NCI-H460 (cell line): Measurements from ENCODE around the gene IGFN1. TPM values are rescaled to one million over a fixed set of nuclear protein-coding genes. Genes with fewer than 3 reads are reported as not detected.

Source experiments
- DNase-seq: peaks from one replicate; pipeline ENCODE4 v3.0.0-alpha.2; 2016; ENCODE audit warnings: low read depth; ENCODE audit errors: extremely low read depth
- total RNA-seq: library from RNA; depleted of rRNA; stranded (reverse); fragments of >200 nt; shearing (Covaris generic); gene quantifications from 2 replicates; pipeline ENCODE4 v1.2.3, GENCODE V29; 2014

The IGFN1 gene
- total RNA-seq, 1 experiment from 2014 or later, result 2.2 TPM

DNA sequence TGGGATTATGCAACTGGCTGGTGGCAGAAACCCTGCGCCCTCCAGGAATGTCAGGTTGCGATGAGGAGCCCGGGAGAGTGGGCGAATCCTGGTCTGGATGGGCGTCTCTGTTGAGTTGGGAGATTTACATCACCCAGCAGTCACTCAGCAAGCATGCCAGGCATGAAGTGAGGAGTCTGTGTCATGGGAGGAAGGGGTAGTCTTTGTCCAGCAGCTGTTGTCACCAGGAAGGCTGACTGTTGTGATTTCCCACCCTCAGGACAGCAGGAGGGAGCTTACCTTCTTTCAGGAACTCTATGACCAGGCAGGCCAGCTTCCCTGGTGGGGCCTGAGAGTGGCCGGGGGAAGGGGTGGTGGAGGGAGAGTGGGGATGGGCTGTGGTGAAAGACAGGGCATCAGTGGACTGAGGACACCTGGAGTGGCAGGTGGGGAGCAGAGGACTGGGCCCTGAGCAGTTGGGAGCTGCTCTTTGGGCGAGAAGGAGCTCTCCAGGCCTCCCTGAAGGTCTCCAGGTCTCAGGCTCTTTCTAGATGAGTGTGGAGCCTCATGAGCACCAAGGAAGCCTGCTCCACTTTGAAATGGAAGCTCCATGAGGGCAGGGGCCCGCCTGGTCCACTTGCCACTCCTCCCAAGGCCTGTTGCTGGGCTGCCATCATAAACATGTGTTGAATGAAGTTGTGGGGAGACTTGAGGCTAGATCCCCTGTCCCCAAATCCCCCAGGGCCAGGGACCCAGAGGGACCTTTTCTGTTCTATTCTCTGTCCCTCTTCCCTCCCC is 71.3 kb downstream of the IGFN1 start:
- no peak for DNase-seq

- no peak for DNase-seq
Observed at GRCh38 chr1:201262963-201263608, 72.5 kb downstream of the IGFN1 start.

DNA sequence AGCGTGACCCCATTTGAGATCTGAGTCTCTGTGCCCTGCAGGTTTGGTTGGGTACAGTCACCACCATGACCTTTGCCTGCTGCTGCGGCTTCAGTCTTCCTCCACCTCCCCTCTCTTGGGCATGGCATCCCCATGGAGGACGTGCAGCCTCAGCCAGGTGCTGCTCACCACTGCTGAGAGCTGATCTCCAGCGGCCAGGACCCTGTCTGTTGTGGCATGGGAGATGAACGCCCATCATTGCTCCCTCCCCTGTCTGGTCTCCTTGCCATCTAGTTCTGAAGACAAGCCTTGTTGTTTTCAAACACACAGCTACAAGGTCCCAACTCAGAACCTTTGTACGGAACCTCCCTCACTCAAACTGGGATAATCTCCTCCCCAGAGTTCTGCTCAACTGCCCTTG is 73.4 kb downstream of the IGFN1 start:
- DNase-seq, result no peak

DNA sequence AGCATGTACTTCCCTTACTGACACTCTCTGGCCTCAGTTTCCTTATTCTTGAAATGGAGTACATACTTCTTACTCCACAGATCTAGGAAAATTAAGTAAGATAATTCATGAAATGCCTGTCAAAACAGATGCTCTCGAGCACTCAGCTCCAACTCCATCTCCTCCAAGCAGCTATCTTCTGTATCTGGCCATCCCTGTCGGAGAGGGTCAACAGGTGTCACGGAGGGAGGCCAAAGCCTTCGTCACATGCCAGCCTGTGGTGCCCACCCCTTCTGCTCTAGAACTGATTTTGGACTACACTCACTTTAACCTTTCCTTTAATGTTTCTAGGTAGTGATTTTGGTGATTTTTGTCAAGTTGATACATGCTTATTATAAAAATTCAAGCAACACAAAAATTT is 73.9 kb downstream of the IGFN1 start:
- no peak for DNase-seq

DNA sequence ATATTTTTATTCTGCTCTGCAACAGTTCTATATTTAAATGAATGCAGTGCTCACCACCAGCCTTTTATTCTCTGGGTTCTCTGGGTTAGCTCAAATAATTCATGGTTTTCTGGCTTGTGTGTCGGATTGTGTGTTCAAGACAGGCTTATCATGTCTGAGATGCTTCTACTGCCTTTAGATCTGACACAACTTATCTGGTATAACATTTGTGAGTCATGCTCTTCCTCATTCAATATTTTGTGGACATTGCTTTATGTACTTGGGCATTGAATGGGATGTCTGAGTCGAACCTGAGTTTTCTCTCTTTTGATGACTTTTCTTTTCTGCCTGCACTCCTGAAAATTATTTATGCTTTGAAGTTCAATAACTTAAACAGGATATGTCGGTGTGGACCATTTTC is 75.1 kb downstream of the IGFN1 start:
- DNase-seq, result no peak

DNA sequence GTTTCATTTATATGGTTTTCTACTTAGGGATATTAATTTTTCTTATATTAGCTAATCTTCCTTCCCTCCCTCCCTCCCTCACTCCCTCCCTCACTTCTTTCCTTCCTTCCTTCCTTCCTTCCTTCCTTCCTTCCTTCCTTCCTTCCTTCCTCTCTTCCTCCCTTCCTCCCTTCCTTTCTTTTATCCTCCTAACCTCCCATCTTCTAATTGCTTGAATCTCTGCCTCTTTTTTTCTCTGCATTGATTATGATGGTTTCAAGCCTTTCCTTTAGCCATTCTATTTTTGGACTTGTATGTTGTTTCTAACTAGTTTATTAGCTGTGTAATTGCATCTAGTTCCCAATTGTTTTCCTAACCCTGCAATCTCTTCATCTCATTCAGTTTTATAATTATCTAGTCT is 75.7 kb downstream of the IGFN1 start:
- DNase-seq, result no peak

- DNase-seq, result peak; percentile 90
Observed at GRCh38 chr1:201266774-201267173, 76.2 kb downstream of the IGFN1 start.

DNA sequence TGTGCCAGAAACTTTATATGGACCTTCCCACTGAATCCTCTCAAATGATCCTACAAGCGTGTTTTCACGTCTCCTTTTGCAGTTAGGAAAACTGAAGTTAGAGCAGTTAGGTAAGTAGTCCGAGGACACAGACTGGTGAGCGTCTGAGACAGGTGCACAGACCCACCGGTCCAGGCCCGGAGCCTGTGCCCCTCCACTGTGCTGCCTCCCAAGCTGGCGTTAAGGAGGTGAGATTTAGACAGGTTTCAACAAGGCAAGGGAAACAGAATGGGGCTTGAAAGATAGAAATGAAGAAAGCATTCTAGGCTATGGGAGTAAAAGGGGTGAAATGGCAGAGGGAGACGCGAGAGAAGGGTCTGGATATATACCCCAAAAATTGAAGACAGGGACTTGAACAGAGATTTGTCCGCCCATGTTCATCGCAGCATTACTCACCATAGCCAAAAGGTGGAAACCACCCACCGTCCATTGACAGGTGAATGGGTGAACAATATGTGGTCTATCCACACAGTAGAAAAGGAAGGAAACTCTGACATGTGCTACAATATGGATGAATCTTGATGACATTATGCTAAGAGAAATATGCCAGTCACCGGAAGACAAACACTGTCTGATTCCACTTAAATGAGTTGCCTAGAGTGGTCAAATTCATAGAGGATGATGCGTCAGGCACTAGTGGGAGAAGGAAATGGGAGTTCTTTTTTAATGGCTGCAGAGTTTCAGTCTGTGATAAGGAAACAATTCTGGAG is 77.0 kb downstream of the IGFN1 start:
- DNase-seq, result no peak

GRCh38 chr1:201268604-201269151 is 78.1 kb downstream of the IGFN1 start:
- no peak for DNase-seq

- DNase-seq, result no peak
Observed at GRCh38 chr1:201269281-201269680, 78.7 kb downstream of the IGFN1 start.

DNA sequence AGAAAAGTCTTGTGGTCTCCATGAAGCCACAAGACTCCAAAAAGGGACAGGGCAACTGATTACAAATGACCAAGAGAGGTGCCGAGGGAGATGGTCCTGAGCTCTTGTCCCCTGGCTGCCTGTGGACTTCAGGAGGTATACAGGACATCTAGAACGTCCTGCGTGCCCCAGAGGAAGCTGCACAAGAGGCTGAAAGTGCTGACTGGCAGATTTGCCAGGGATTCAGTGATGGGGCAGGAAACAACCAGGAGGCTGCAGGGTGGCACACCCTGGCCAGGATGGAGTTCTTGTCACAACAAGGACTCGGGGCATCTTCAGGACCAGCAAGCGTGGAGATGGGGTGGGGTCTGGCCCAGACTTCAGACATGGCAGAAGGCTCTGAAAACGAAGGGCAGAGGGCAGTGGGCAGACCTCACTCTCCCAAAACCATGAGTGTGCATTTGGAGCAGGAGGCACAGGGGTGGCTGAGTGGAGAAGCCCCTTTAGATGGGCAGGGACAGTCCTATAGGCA is 79.3 kb downstream of the IGFN1 start:
- no peak for DNase-seq

GRCh38 chr1:201270616-201271390 is 80.2 kb downstream of the IGFN1 start:
- DNase-seq, result no peak

GRCh38 chr1:201272799-201273198 is 82.2 kb downstream of the IGFN1 start:
- DNase-seq, result no peak

- no peak for DNase-seq
Observed at GRCh38 chr1:201274616-201275252, 84.1 kb downstream of the IGFN1 start.

GRCh38 chr1:201275253-201275666 is 84.6 kb downstream of the IGFN1 start:
- DNase-seq, result peak; percentile 91

DNA sequence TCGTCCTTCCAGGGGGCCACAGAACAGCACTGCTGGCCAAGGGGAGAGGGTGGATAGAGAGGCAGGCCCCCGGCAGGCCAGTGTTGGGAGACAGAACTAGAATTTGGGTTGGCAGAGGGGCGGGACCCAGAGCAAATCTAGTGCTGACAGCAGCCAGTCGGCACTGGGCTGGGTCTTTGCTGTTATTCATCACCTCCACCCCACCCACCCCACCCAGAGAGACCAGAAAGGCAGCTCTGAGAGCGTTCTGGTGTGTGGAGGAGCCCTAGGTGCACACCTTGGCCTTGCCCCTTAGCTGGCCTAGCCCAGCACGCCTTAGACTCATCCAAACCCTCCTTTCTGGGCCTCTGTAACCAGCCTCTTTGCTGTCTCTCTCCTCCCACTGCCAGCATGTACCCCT is 86.3 kb downstream of the IGFN1 start:
- DNase-seq, result no peak

GRCh38 chr1:201277441-201277840 is 86.8 kb downstream of the IGFN1 start:
- DNase-seq, result no peak
